NCI-H2107 (cell line): ENCODE data around the gene SPIN1.
A peak's percentile ranks its signal among the peaks of the same experiment; 100 is the strongest.
"Not testable (repeated sequence)": the region's sequence is repeated elsewhere in the genome, so short reads cannot be mapped to it uniquely, and the experiment has no call there.

Experiments
- DNase-seq: peaks from one replicate; lab custom pipeline; 2025; lab: John Stamatoyannopoulos, UW

Gene SPIN1

DNA sequence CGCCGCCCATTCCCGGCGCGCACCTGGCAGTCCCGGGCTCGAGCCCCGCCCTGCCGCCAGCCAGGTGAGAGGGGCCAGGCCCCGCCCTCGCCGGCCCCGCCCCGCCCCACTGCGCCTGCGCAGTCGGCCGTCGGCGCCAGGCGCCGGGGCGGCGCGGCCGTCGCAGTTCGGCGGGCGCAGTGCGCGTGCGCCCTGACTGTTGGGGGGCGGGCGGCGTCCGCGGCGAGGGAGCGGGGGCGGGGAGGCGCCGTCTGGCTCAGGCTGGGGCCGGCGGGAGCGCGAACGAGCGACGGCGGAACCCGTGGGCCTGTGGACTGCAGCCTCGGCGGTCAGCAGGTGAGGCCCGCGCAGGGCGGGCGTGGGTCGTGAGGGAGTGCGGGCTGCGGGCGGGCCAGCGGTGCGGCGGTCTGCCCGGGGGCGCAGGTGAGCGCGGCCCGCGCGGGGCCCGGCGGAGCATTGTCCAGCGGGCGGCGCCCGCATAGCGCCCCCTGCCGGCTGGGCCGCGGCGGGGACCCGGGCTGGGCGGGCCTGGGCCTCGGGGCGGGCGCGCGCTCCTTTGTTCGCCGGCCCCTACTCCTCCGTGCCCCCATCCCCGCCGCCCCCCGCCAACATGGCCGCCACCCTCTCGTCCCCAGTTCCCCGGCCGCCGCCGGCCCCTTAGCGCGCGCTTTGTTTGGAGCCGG is at the start of gene SPIN1:
Gene SPIN1, plus strand, starts transcription at position 242 of the 683 bp plus-strand sequence. CDS start 38,096 bp downstream, outside the sequence.
- peak; percentile 61 for DNase-seq

DNA sequence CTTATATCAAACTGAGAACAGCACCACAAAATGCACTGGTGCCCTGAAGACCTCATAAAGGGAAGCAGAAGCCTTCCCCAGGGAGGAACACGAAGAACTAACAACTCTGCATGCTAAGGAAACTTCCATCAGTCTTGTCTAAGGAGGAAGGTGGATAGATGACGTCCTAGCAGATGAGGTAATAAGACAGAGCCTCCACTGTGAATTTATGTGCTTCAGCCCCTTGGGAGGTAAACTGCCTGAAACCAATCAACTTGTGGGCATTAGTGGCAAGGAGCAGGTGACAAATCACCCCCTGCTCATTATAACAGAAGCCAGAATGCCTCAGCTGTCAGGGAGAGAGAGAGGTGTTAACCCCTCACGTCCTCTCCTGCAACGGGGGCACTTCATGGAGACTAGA is 48.9 kb upstream of the SPIN1 start:
- DNase-seq = no peak

DNA sequence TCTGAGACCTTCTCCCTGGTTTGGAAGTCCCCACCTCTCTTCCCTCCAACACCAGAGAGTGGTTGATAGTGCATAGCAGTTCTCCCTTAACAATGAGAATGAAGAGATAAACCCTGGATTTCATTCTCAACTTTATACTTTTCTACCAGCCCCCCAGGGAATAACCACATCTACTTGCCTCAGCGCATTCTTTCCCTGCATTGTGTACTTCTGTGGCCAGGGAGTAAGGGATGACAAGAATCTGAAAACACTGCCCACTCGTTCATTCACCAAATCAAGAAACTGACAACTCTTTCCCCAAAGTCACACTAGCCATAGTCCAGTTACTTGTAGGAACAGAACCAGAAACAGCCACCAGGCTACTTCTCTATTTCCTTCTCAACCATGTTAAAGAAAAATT is 46.0 kb upstream of the SPIN1 start:
- DNase-seq = no peak

DNA sequence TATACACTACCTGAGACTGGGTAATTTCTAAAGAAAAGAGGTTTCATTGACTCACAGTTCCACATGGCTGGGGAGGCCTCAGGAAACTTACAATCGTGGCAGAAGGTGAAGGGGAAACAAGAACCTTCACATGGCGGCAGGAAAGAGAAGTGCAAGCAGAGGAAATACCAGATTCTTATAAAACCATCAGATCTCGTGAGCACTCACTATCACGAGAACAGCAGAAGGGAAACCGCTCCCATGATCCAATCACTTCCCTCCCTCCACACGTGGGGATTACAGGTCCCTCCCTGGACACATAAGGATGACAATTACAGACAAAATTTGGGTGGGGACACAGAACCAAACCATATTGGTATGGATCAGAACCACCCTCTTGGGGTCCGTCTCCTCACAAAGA is 44.2 kb upstream of the SPIN1 start:
- DNase-seq = no peak

DNA sequence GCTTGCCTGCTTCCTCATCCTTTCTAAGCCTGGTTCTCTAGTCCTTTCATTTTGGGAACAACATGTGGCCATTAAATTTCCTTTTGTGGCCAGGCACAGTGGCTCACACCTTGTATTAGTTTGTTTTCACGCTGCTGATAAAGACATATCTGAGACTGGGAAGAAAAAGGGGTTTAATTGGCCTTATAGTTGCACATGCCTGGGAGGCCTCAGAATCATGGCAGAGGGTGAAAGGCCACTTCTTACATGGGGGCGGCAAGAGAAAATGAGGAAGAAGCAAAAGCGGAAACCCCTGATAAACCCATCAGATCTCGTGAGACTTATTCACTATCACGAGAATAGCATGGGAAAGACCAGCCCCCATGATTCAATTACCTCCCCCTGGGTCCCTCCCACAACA is 37.9 kb upstream of the SPIN1 start:
- DNase-seq = not testable (repeated sequence)

DNA sequence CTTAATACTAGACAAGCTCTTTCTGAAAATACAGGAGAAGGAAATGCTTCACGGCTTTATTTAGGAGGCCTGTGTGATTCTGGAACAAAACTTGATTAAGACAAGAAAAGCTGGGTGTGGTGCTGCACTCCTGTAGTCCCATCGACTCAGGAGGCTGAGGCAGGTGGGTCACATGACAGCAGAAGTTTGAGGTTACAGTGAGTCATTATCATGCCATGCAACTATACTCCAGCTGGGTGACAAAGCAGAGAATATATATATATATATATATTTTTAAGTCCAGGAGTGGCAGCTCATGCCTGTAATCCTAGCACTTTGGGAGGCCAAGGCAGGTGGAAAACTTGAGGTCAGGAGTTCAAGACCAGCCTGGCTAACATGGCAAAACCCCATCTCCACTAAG is 33.1 kb upstream of the SPIN1 start:
- DNase-seq = no peak

DNA sequence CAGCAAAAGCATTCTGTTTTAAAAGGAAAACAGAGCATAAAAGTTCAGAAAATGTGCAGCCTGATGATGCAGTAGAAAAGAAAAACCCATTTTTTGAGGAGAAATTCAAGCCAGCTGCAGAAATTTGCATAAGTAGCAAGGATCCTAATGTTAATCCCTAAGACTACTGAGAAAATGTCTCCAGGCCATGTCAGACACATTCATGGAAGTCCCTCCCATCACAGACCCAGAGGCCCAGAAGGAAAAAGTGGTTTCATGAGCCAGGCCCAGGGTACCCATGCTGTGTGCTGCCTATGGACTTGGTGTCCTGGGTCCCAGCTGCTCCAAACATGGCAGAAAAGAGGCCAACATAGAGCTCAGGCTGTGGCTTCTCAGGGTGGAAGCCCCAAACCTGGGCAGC is 31.0 kb upstream of the SPIN1 start:
- DNase-seq = not testable (repeated sequence)

DNA sequence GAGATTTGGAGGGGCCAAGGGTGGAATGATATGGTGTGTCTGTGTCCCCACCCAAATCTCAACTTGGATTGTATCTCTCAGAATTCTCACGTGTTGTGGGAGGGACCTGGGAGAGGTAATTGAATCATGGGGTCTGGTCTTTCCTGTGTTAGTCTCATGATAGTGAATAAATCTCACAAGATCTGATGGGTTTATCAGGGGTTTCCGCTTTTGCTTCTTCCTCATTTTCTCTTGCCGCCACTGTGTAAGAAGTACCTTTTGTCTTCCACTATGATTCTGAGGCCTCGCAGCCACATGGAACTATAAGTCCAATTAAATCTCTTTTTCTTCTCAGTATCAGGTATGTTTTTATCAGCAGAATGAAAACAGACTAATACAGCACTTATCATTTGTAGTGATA is 29.5 kb upstream of the SPIN1 start:
- DNase-seq = no peak

DNA sequence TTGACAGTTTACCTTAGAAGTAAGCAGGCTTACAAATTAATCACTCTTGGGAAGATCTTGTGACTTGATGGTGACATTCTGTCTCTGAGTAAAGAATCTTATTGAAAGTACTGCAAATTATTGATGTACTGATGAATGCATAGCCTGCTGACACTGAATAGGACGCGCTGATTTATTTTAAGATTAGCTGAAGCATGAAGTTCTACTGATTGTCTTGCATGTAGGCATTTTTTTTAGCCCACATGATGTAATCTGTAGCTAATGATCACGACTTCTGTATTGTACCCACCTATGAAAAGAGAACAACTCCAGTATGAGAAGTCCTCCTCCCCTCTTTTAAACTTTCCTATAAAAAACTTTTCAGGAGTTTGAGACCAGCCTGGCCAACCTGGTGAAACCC is 28.3 kb upstream of the SPIN1 start:
- no peak for DNase-seq

DNA sequence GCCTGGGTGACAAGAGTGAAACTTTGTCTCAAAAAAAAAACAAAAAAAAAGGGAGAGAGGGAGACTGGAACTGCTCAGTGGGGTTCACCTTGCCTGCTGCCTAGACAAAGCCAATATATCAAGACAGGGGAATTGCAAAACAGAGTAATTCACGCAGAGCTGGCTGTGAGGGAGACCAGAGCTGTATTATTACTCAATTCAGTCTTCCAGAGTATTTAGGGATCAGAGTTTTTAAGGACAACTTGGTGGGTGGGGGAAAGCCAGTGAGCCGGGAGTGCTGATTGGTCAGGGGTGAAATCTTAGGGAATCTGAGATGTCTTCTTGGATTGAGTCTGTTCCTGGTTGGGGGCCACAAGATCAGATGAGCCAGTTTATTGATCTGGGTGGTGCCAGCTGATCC is 25.6 kb upstream of the SPIN1 start:
- DNase-seq = no peak

DNA sequence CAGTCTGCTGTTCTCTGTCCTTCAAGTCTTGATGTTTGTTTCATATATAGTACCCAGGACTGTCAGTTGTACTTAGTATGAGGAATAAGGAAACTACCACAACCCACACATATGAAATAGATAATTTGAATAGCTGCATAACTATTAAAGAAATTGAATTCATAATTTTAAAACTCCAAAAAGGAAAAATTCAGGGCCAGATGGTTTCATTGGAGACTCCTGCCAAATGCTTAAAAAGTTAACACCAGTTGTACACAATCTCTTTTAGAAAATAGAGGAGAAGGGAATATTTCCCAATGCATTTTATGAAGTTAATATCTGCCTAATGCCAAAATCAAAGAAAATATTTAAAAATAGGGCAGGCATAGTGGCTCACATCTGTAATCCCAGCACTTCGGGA is 24.6 kb upstream of the SPIN1 start:
- no peak for DNase-seq

DNA sequence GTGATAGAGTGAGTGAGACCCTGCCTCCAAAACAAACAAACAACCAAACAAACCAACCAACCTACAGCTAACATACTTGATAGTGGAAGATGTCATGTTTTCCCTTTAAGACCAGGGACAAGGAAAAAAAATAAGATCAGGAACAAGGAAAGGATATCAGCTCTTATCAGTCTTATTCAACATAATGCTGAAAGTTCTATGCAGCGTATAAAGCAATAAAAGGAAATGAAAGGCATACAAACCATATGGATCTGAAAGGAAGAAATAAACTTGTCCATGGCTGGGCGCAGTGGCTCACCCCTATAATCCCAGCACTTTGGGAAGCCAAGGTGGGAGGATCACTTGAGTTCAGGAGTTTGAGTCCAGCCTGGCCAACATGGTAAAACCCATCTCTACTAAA is 23.5 kb upstream of the SPIN1 start:
- DNase-seq = no peak

DNA sequence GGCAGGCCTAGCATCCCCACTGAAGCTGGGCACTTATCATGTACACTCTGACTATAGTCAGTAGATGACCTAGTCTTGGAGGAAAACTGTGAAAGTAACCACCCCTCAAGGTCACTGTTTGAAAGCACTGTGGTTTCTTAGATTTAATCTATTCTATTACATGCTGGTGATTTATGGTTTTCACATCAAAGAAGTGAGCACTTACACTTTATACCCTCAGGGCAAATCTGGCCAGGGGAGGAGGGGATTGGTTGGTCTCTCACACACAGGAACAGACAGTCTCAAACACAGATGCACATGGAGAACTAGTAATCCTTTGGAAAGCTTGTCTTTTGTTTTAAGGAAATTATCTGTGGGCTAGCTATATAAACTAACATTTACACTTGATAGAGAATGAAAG is 17.9 kb upstream of the SPIN1 start:
- DNase-seq = no peak

DNA sequence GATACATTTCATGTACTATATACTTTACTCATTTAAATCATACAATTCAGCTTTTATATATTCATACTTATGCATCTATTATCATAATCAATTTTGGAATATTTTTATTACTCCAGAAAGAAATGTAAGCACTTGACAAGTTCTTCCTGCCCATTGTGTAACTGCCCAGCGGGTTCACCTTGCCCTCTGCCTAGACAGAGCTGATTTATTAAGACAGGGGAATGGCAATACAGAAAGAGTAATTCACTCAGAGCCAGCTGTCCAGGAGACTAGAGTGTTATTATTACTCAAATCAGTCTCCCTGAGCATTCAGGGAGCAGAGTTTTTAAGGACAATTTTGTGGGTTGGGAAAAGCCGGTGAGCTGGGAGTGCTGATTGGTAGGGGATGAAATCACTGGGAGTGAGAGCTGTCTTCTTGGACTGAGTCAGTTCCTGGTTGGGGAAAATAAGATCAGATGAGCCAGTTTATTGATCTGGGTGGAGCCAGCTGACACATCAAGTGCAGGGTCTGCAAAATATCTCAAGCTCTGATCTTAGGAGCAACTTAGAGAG is 16.1 kb upstream of the SPIN1 start:
- DNase-seq = no peak

DNA sequence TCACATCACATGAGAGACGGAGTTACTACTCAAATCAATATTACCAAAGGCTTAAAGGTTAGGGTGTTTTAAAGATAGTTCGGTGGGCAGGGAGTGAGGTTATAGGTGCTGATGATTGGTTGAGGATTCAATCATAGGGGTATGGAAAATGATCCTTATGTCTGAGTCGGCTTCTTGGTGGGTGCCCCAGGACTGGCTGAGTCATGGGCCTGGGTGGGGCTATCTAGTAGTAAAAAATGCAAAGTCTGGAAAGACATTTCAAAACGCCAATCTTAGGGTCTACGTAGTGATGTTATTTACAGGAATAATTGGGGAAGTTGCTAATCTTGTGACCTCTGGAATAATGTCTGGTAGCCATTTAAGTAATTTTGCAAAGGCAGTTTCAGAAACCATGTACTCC is 15.2 kb upstream of the SPIN1 start:
- no peak for DNase-seq

DNA sequence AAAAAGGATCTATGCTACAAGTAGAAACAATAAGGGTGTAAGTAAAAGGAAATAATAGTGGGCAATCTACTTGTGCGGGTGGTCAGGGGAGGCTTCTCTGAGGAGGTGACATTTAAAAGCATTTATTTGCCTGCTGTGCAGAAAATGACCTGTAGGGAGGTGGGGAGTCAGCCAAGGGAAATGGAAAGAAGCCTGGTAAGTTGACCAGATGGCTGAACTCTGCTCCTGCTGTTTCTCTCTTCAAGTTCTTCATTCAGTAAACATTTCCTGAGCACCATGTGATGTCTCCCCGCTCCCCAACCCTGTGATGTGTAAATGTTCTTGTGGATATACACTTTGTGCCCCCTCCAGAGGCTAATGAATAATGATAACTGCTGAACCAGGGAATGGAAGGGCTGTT is 9.9 kb upstream of the SPIN1 start:
- no peak for DNase-seq

DNA sequence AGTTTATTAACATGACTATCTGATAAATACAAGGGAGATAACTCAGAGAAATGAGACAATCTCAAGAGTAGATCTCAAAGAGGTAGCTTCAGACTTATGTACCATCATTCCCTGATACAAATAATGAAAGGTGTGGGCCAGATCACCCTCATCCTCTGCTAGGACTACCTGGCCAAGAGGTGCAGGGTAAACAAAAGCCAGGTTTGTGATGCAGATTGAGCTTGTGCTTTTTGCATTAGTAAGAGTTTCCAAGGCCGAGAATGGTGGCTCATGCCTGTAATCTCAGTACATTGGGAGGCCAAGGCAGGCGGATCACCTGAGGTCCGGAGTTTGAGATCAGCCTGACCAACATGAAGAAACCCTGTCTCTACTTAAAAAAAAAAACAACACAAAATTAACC is 8.9 kb upstream of the SPIN1 start:
- DNase-seq = no peak

DNA sequence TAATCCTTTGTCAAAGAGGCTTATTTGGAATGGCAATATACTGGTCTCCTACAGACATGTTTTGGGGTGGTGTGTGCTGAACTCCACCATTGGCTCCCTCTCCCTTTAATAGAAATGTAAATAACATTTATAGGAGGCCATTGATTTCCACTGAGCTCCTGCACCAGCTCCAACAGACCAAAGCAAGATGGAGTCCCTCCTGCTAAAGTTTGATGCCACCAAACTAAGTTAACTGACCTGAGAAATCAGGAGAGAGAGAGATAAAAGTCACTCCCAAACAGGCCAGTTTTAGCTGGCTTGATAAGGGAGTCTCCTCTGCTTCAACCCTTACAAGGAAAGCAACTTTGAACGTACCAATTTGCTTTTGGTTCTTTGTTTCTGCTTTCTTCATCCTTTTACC is 8.1 kb upstream of the SPIN1 start:
- no peak for DNase-seq

DNA sequence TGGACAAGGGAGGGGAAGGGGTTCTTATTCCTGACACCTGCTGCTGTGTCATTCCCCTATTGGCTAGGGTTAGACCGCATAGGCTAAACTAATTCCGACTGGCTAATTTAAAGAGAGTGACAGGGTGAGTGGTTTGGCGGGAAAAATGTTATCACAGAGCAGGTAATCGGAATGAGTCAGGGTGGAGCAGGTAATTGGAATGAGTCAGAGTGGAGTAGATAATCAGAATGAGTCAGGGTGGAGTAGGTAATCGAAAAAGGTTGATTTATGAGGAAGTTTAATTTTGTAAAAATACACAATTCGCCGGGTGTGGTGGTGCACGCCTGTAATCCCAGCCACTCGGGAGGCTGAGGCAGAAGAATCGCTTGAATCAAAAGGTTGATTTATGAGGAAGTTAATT is 6.9 kb upstream of the SPIN1 start:
- DNase-seq = not testable (repeated sequence)

DNA sequence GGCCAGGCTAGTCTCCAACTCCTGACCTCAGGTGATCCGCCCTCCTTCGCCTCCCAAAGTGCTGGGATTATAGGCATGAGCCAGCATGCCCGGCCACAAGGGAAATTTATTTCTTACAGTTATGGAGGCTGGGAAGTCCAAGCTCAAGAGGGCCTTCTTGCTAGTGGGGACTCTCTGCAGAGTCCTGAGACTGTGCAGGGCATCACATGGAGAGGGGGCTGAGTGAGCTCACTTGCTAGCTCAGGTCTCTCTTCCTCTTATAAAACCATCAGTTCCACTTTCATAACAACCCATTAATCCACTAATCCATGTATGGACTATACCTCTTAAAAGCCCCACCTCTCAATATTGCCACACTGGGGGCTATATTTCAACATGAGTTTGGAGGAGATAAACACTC is 5.1 kb upstream of the SPIN1 start:
- no peak for DNase-seq

DNA sequence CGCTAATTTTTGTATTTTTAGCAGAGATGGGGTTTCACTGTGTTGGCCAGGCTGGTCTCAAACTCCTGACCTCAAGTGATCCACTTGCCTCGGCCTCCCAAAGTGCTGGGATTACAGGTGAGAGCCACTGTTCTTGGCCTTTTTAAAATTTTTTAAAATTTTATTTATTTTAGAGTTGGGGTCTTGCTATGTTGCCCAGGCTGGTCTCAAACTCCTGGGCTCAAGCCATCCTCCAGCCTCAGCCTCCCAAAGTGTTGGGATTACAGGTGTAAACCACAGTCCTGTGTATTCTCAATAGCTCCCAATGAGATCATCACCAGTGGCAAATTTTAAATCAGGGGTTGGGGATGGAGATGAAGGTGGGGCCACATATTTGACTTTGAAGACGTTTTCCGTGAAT is 2.1 kb upstream of the SPIN1 start:
- DNase-seq = not testable (repeated sequence)

DNA sequence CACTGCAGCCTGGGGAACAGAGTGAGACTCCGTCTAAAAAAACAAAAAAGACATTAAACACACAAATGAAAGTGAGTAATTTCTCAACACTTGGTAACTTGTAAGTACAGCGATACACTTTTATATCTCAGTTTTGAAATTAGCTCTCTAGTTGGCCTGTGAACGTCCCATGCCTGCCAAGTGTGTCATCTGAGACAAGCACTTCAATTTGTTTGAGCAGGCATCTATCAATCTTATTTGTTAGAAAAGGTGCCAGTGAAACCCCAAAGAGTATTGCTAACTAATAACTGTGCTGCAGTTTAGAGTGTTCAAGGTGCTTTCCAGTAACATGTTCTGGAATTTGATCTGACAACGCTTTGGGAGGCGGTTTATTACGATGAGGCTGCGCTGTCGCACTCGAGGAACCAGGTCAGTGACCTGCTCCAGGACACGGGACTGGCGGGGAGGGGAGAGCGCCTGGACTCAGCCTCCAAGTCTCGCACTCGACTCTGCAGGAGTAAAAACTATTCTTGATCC is 1.1 kb upstream of the SPIN1 start:
- DNase-seq = no peak

DNA sequence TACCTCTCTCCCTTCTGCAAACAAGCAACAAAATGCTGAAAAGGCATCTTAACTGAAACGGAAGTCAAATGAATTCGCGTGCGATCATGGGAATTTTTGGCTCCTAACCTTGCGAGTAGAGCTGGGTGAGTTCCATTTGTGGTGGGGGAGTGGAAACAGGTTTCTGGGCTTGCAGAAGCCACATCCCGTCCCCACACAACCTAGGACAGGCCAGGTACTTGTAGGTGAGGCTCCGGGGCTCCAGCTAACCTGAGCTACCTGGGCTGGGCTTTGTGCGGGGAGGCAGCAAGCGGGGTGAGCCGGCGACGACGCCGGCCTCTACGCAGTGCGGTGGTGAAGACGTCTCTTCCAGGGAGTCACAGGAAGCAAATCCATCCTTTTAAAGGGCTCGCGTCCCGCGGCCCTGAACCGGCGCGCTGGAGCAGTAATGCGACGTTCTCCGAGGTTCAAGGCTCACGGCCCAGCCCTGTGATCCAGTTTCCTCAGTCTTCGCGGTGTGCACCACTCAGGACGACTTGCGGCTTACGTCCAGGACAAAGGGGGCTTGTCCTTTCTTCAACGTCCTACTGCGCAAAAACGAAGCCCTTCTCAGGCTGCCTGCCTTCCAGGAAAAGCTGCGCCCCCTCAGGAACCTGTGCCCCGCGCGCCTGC is 567 bp upstream of the SPIN1 start:
- DNase-seq = no peak
